PC-9 (cell line): ENCODE results near the gene CXCR5. TPM values are rescaled to one million over a fixed set of nuclear protein-coding genes. Genes with fewer than 3 reads are reported as not detected.

Experiments used
- BruUV-seq: library from RNA; stranded (reverse); fragments of 400-500 nt; replicated peaks from 2 replicates; lab custom pipeline; 2021; lab: Mats Ljungman, UMichigan
- CTCF ChIA-PET: fragments of 300-600 bp; sonication (Branson Sonifier 250); formaldehyde crosslinking; loops from one replicate; lab custom pipeline; 2022; ENCODE audit warnings: antibody characterized with exemption; lab: Charles Lee
- POLR2A ChIA-PET: fragments of 300-600 bp; sonication (Branson Sonifier 250); formaldehyde crosslinking; loops from one replicate; lab custom pipeline; 2022; ENCODE audit warnings: antibody characterized with exemption; ENCODE audit not compliant: unreplicated experiment; lab: Charles Lee
- DNase-seq, 2 experiments: peaks; one replicate each; pipeline versions ENCODE4 v3.0.0 to v3.0.0-alpha.2; 2015 to 2022; ENCODE audit warnings: mixed read lengths in 1 of 2
- H2AFZ ChIP-seq: fragments of 200-600 bp; sonication (generic); 2 replicates; pipeline ENCODE4 v1.8.1; 2017; ENCODE audit warnings: antibody characterized with exemption
- H3F3A ChIP-seq: fragments of 200-600 bp; sonication (generic); 2 replicates; pipeline ENCODE4 v1.8.1; 2017; ENCODE audit warnings: antibody characterized with exemption, mild to moderate bottlenecking, low read depth; ENCODE audit not compliant: insufficient read depth
- H3K27ac ChIP-seq: fragments of 200-600 bp; sonication (generic); 2 replicates; pipeline ENCODE4 v1.6.1; 2016; ENCODE audit warnings: mixed run types
- H3K27me3 ChIP-seq: fragments of 200-600 bp; sonication (generic); 2 replicates; pipeline ENCODE4 v1.6.1; 2016; ENCODE audit warnings: low read depth, mixed run types; ENCODE audit not compliant: insufficient read depth
- H3K36me3 ChIP-seq: fragments of 200-600 bp; sonication (generic); 2 replicates; pipeline ENCODE4 v1.6.1; 2016; ENCODE audit warnings: low read depth, mixed run types
- H3K4me1 ChIP-seq: fragments of 200-600 bp; sonication (generic); replicated peaks from 2 replicates; pipeline ENCODE4 v1.6.1; 2016; ENCODE audit warnings: mixed run types; ENCODE audit not compliant: insufficient read depth
- H3K4me2 ChIP-seq: fragments of 200-600 bp; sonication (generic); 2 replicates; pipeline ENCODE4 v1.6.1; 2017; ENCODE audit warnings: mixed run types
- H3K4me3 ChIP-seq: fragments of 200-600 bp; sonication (generic); 2 replicates; pipeline ENCODE4 v1.6.1; 2016; ENCODE audit warnings: mixed run types
- H3K79me2 ChIP-seq: fragments of 200-600 bp; sonication (generic); 2 replicates; pipeline ENCODE4 v1.6.1; 2017; ENCODE audit warnings: low read depth, mixed run types
- H3K9me2 ChIP-seq: fragments of 200-600 bp; sonication (generic); 2 replicates; pipeline ENCODE4 v1.8.1; 2017; ENCODE audit warnings: mild to moderate bottlenecking; ENCODE audit not compliant: insufficient read depth
- H3K9me3 ChIP-seq: fragments of 200-600 bp; sonication (generic); 2 replicates; pipeline ENCODE4 v1.8.1; 2016; ENCODE audit warnings: low read depth; ENCODE audit not compliant: insufficient read depth
- H4K20me1 ChIP-seq: fragments of 200-600 bp; sonication (generic); 2 replicates; pipeline ENCODE4 v1.8.1; 2017; ENCODE audit not compliant: insufficient read depth
- EZH2 ChIP-seq: fragments of 200-600 bp; sonication (generic); IDR thresholded peaks from 2 replicates; pipeline ENCODE4 v1.8.0; 2017; ENCODE audit warnings: antibody characterized with exemption, low read depth
- intact Hi-C: fragments of 100-400 bp; cut with micrococcal nuclease; formaldehyde crosslinking; loops from one replicate; pipeline ENCODE4 v1.10.0; 2022; ENCODE audit not compliant: unreplicated experiment
- total RNA-seq: library from RNA; stranded (reverse); gene quantifications from 2 replicates; pipeline ENCODE4 v1.2.3, GENCODE V29; 2021
- TF ChIP-seq, protein P1 (sequence below): fragments of 200-600 bp; sonication (generic); conservative IDR thresholded peaks from 2 replicates; pipeline ENCODE4 v1.6.1; 2017; ENCODE audit warnings: mixed run types, antibody characterized with exemption, mild to moderate bottlenecking, moderate library complexity

The CXCR5 gene
- total RNA-seq, 1 experiment from 2014 or later: not detected

DNA sequence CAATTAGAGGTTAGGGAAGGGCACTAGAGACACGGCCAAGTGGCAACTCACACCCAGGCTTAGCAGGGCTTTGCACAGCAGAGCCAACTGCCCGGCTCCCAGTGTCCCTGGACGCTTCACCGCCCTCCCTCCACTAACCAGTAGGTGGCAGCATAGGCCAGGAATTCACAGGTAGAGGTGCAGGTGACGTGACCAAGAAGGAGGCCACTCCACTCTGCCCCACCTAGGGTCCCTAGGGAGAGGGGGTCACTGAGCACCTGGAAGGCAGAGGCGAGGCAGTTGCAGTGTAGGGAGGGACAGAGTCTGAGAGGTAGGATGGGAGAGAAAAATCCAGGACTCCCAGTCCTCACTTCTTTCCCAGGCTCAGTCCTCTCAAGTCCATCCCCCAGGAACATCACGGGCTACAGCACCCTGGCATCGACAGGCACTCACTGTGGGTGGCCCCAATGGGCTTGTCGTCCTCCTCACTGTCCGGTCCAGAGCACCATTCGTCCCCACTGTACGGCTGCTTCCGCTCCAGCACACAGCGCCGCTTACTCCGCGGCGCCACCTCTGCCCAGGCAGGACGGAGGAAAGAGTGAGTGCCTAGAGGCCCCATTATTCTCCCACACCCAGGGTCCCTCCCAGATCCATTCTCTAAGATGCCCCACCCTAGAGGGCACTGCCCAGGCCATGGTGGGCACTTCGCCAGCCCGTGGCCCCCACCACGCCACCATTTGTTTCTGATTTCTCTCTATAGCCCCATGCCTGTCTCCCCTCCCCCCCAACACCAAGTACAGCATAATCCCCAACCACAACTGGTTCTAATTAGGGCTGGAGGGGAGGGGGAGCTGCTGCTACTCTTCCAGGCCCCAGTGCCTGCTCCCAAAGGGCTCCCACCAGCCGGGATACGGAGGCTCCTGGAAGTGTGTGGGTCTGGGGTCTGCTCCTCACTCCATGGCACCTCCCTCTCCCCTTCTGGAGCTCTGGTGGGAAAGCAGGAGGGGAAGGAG, 23.7 kb downstream of the CXCR5 start:
- Histone ChIP-seq H3K36me3 (peaks cover 41% of the 10 kb centered on the region), H3K27ac (peak overlapping the region; percentile 21; the same call in 1 of the 2 replicates), H3K9me3 (no peaks in the 10 kb centered on the region), H3K4me3 (no peak overlapping the region), H3K4me1 (peaks cover 50% of the 10 kb centered on the region), H3K4me2 (peak overlapping the region; percentile 98), H2AFZ (no peak overlapping the region), H3F3A (peaks cover 66% of the 10 kb centered on the region), H3K27me3 (no peaks in the 10 kb centered on the region), H3K9me2 (no peaks in the 10 kb centered on the region), H4K20me1 (peaks cover 37% of the 10 kb centered on the region), H3K79me2 (peaks cover 85% of the 10 kb centered on the region)
- peak; percentile 78 to 89 for DNase-seq
- no TSS peak for BruUV-seq
- ChIA-PET POLR2A (no interaction called here), CTCF (interaction anchor here (0.9 to 2.6 kb wide), 3 partner anchors 18 to 23 kb away, joined by 4 to 10 read pairs (median 4); partner anchors contain the start of gene BCL9L)
- TF ChIP-seq, protein P1, sequence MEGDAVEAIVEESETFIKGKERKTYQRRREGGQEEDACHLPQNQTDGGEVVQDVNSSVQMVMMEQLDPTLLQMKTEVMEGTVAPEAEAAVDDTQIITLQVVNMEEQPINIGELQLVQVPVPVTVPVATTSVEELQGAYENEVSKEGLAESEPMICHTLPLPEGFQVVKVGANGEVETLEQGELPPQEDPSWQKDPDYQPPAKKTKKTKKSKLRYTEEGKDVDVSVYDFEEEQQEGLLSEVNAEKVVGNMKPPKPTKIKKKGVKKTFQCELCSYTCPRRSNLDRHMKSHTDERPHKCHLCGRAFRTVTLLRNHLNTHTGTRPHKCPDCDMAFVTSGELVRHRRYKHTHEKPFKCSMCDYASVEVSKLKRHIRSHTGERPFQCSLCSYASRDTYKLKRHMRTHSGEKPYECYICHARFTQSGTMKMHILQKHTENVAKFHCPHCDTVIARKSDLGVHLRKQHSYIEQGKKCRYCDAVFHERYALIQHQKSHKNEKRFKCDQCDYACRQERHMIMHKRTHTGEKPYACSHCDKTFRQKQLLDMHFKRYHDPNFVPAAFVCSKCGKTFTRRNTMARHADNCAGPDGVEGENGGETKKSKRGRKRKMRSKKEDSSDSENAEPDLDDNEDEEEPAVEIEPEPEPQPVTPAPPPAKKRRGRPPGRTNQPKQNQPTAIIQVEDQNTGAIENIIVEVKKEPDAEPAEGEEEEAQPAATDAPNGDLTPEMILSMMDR: peak; percentile 99
- no peak for TF ChIP-seq EZH2
- intact Hi-C loops: loop anchor here (1.0 to 5.0 kb wide), 7 partner anchors 15 to 565 kb away; partner anchors contain the start of genes DDX6, DPAGT1 and UPK2

DNA sequence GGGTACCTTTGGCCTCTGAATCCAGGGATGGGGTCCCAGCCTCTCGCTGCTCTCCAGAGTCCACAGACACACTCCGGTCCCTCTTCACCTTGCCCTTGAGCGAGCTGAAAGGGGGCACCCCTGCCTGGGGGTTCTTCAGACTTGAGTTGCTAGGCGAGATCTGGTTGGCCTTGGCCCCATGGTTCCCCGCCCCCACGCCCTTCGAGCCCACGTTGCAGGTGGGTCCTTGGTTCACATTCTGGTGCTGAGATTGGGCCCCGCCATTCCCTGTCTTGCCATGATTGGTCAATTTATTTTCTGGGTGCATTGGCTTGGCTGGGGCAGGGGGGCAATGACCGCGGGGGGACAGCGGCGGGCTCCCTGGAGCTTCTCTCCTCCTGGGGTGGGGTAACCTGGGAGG, 24.6 kb downstream of the CXCR5 start:
- no peak for DNase-seq
- peaks cover 36% of the 10 kb centered on the region for H3K36me3 ChIP-seq
- H4K20me1 ChIP-seq: peaks cover 33% of the 10 kb centered on the region
- peak overlapping the region; percentile 98; the same call in 1 of the 2 replicates for H3K4me2 ChIP-seq
- no peak overlapping the region for H3K4me3 ChIP-seq
- peaks cover 87% of the 10 kb centered on the region for H3K79me2 ChIP-seq
- TF ChIP-seq, protein P1: no peak
- no peak for TF ChIP-seq EZH2
- peaks cover 74% of the 10 kb centered on the region for H3F3A ChIP-seq
- ChIA-PET CTCF (interaction anchor here (0.9 to 2.6 kb wide), 4 partner anchors 16 to 22 kb away, joined by 4 to 10 read pairs (median 5); partner anchors contain the start of gene BCL9L), POLR2A (interaction anchor here (1.3 kb wide), 1 partner anchor 18 kb away, joined by 25 read pairs; the partner anchor contains the start of gene BCL9L)
- BruUV-seq: no TSS peak
- no peaks in the 10 kb centered on the region for H3K9me3 ChIP-seq
- H3K27ac ChIP-seq: no peak overlapping the region
- no peaks in the 10 kb centered on the region for H3K27me3 ChIP-seq
- intact Hi-C loops: loop anchor here (5.0 kb wide), 2 partner anchors 194 to 564 kb away; partner anchors contain the start of gene DPAGT1
- H3K4me1 ChIP-seq: peaks cover 58% of the 10 kb centered on the region
- no peak overlapping the region for H2AFZ ChIP-seq
- no peaks in the 10 kb centered on the region for H3K9me2 ChIP-seq
